ENCODE results near the gene KCNT1. TPM values are rescaled to one million over a fixed set of nuclear protein-coding genes. Genes with fewer than 3 reads are reported as not detected.

Gene KCNT1
- total and polyA plus RNA-seq, 3 donors from 2014 or later, result 1.8 to 7.3 (median 5.3) TPM

DNA sequence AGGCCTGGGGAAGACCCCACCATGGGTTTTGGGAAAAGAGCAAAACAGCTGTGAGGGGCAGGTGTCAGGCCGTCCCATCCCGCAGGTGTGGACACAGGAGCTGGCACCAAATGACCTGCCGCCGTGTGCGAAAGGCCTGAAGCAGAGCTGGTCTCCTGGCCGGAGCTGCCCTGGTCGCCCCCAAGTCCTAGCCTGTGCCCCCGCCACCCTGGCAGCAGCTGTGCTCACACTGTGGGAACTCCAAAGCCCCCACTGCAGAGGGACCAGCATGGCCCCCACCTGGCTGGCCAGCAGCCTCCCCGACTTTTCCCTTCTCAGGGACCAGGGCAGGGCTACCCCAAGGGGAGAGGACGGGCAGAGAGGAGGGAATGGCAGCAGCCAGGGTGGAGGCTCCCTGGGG, 88.4 kb downstream of the KCNT1 start:
- 90 to 91% methylated on average over 4 to 9 of the region's 10 CpGs for WGBS, 2 donors
- no peak for DNase-seq
- Histone ChIP-seq H3K4me3 (no peak overlapping the region), H3K36me3 (ENCODE audit: low read depth, missing control alignments) (no peaks in the 10 kb centered on the region), H3K27me3 (no peaks in the 10 kb centered on the region), H3K9me3 (no peaks in the 10 kb centered on the region), H3K27ac (no peak overlapping the region), H3K4me1 (no peaks in the 10 kb centered on the region)
- intact Hi-C loops (cut with DNase I; ENCODE audit: low total_unique reads), result no loop called here
- TF ChIP-seq POLR2A (IDR thresholded peaks at IDR 0.05), result no peak
- TF ChIP-seq, protein P1, sequence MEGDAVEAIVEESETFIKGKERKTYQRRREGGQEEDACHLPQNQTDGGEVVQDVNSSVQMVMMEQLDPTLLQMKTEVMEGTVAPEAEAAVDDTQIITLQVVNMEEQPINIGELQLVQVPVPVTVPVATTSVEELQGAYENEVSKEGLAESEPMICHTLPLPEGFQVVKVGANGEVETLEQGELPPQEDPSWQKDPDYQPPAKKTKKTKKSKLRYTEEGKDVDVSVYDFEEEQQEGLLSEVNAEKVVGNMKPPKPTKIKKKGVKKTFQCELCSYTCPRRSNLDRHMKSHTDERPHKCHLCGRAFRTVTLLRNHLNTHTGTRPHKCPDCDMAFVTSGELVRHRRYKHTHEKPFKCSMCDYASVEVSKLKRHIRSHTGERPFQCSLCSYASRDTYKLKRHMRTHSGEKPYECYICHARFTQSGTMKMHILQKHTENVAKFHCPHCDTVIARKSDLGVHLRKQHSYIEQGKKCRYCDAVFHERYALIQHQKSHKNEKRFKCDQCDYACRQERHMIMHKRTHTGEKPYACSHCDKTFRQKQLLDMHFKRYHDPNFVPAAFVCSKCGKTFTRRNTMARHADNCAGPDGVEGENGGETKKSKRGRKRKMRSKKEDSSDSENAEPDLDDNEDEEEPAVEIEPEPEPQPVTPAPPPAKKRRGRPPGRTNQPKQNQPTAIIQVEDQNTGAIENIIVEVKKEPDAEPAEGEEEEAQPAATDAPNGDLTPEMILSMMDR (IDR thresholded peaks at IDR 0.05), result no peak

DNA sequence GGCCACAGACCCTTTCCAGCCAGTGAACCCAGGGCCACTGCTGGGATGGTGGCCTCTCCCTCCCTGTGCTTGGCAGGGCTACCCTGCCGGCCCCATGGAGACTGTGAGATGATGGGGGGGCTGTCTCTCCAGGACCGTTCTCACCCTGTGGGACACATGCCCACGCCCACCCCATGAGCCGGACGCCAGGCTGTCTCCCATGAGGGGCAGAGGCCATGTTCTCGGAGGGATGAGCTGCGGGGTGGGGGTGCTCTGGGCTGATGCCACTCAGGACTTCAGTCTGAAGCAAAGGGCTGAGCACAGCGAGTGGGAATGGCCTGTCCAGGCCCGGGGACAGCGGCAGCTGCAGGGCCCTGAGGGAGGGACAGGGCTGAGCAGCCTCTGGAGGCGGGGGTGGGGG, 88.9 kb downstream of the KCNT1 start:
- WGBS, 2 donors, result 80 to 88% methylated on average over 7 to 11 of the region's 11 CpGs
- Histone ChIP-seq H3K9me3 (no peaks in the 10 kb centered on the region), H3K4me1 (no peaks in the 10 kb centered on the region), H3K36me3 (ENCODE audit: low read depth, missing control alignments) (no peaks in the 10 kb centered on the region), H3K27ac (no peak overlapping the region), H3K4me3 (no peak overlapping the region), H3K27me3 (no peaks in the 10 kb centered on the region)
- DNase-seq, result no peak
- intact Hi-C loops (cut with DNase I; ENCODE audit: low total_unique reads), result no loop called here
- TF ChIP-seq POLR2A (IDR thresholded peaks at IDR 0.05), result no peak
- TF ChIP-seq, protein P1 (IDR thresholded peaks at IDR 0.05), result no peak

DNA sequence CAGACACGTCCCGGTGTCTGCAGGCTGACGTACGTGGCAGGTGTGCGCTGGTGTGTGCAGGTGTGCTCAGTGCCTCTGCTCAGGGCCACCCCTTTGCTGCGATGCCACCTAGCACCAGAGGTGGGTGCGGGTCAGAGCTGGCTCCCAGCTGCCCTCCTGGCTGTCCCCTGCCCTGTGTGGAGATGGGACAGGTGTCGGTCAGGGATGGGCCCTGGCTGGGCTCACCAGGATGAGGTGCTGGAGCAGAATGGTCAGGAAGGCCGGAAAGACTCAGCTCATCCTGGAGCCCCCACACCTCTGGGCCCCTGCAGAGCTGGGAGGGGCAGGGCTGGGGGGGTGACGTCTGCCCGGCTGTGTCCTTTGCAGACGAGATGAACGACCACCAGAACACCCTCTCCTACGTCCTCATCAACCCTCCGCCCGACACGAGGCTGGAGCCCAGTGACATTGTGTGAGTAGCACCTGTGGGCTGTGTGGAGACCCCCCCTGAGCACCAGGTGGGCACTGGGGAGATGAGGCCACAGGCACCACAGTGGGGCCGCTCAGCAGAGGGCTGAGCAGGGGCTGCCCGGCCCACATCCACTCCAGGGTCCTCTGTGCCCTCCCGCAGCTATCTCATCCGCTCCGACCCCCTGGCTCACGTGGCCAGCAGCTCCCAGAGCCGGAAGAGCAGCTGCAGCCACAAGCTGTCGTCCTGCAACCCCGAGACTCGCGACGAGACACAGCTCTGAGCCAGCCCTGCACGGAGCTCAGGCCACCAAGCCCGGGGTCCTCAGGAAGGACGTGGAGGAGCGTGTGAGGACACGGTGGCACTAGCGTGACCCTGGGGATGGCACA, 89.7 kb downstream of the KCNT1 start:
- no peaks in the 10 kb centered on the region for H3K27me3 ChIP-seq
- no peaks in the 10 kb centered on the region for H3K4me1 ChIP-seq
- TF ChIP-seq, protein P1 (IDR thresholded peaks at IDR 0.05), result no peak
- TF ChIP-seq POLR2A (IDR thresholded peaks at IDR 0.05), result no peak
- no peak for DNase-seq
- H3K9me3 ChIP-seq, result no peaks in the 10 kb centered on the region
- H3K4me3 ChIP-seq, result no peak overlapping the region
- intact Hi-C loops (cut with DNase I; ENCODE audit: low total_unique reads), result no loop called here
- H3K27ac ChIP-seq, result no peak overlapping the region
- 78 to 89% methylated on average over 23 to 35 of the region's 35 CpGs for WGBS, 2 donors
- no peaks in the 10 kb centered on the region for H3K36me3 ChIP-seq (ENCODE audit: low read depth, missing control alignments)

DNA sequence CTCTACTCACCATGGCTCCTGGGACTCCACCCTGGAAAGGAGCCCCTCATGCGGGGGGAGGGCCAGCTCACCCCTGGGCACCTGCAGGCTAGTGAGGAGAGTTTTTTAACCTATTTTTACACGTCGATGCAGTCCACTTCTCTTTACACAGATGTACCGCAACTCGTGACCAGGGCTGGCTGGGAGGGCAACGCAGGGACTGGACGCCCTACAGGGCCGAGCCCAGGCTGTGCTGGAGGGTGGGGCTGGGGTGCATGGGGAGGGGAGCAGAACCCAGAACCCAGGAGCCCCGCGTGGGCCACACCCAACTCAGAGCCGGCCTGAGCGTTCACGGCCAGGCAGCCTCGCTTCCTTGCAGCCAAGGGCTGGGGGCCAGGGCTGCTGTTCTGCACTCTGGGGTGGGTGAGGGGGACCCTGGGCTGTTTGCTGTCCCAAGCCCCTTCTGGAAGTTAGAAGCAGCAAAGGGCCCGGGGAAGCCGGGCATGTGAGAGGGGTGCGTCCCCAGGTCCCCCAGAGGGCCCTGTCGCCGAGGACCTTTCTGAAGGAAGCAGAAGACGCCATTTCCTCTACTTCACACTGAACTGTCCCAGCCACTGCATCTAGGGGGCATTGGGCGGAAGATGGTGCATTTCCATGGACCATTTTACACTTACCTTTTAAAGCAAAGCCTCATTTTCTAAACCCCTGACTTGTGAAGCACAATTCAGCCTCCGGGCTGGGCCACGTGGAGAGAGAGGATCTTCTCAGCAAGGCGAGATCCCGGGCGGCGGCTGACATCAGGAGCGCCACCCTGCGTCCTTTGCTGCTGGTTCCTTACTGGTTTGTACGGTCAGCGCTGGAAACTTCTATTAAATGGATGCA, 90.5 kb downstream of the KCNT1 start:
- H3K4me1 ChIP-seq, result peaks cover 3% of the 10 kb centered on the region
- H3K4me3 ChIP-seq, result no peak overlapping the region
- TF ChIP-seq POLR2A (IDR thresholded peaks at IDR 0.05), result no peak
- TF ChIP-seq, protein P1 (IDR thresholded peaks at IDR 0.05), result no peak
- no peak for DNase-seq
- intact Hi-C loops (cut with DNase I; ENCODE audit: low total_unique reads), result no loop called here
- H3K9me3 ChIP-seq, result no peaks in the 10 kb centered on the region
- H3K27ac ChIP-seq, result no peak overlapping the region
- no peaks in the 10 kb centered on the region for H3K27me3 ChIP-seq
- 86 to 89% methylated on average over 23 to 31 of the region's 31 CpGs for WGBS, 2 donors
- H3K36me3 ChIP-seq (ENCODE audit: low read depth, missing control alignments), result no peaks in the 10 kb centered on the region
